HCT116 (cell line): ENCODE data around the gene RHEX.
"Not testable (repeated sequence)": the region's sequence is repeated elsewhere in the genome, so short reads cannot be mapped to it uniquely, and the experiment has no call there.

Experiments
- CTCF ChIP-seq, 3 experiments: fragments of 200-600 bp in 1 of 3; sonication (generic) in 1 of 3; IDR thresholded peaks in 2 of 3; conservative IDR thresholded peaks in 1 of 3; 2 replicates each; pipeline ENCODE4 v1.5.1; 2012 to 2017; ENCODE audit warnings: low read depth in 2 of 3, low read length in 2 of 3, antibody characterized with exemption in 1 of 3, borderline replicate concordance in 1 of 3, control low read depth in 1 of 3, mild to moderate bottlenecking in 1 of 3, mixed read lengths in 1 of 3, mixed run types in 1 of 3, moderate library complexity in 1 of 3; ENCODE audit not compliant: insufficient read depth in 1 of 3
- POLR2A ChIP-seq: IDR thresholded peaks from 2 replicates; pipeline ENCODE4 v1.7.0; 2011; ENCODE audit warnings: borderline replicate concordance; ENCODE audit not compliant: insufficient read depth, insufficient read length; ENCODE audit errors: extremely low read depth
- RAD21 ChIP-seq: IDR thresholded peaks from 2 replicates; pipeline ENCODE4 v1.6.1; 2012; ENCODE audit warnings: low read depth, mild to moderate bottlenecking
- ZNF274 ChIP-seq: fragments of 200-500 bp; sonication (Bioruptor generic); IDR thresholded peaks from 2 replicates; pipeline ENCODE4 v1.6.1; 2014; ENCODE audit warnings: mild to moderate bottlenecking, low read depth, low read length, inconsistent platforms

- not testable (repeated sequence) for TF ChIP-seq RAD21; POLR2A; CTCF (IDR thresholded peaks at IDR 0.05 in 2 of 3, conservative IDR thresholded peaks at IDR 0.05 in 1 of 3; ENCODE audit: borderline replicate concordance in 1 of 3, insufficient read depth in 1 of 3, low read depth in 2 of 3, low read length in 2 of 3); ZNF274
Measured at GRCh38 chr1:206052919-206053610, at the start of gene RHEX.
